Fibroblast of the conjunctiva (primary cell): ENCODE results near the gene UST.
"Not testable (repeated sequence)": the region's sequence is repeated elsewhere in the genome, so short reads cannot be mapped to it uniquely, and the experiment has no call there.

Experiments used
- DNase-seq: peaks from one replicate; pipeline ENCODE4 v3.0.0-alpha.2; 2010; ENCODE audit warnings: low read depth

UST gene

DNA sequence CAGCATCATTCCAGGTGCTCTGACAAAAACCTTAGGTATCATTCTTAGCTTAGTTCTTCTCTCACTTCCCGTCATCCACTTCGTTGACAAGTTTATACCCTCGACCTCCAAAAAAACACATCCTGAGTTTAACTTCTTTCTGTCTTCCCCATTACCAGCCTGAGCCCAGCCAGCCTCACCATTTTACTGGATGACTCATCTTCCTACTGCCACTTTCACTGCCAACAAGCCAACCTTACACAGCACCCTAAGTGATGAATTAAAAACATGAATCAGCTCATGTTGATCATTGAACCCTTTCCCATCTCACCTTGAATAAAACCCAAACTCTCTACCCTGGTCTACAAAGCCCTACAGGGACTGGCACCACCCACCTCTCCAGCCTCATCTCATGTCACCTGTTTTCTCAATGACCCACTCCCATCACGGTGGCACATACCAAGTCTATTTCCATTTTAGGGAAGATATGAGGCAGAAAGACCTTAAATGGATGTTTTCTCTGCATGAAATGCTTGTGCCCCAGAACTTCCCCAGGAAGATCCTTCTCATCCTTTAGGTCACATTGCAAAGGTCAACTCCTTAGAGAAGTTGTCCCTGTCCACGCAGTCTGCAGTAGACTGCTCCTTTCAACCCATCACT lies 9.9 kb upstream of the UST start:
- no peak for DNase-seq

DNA sequence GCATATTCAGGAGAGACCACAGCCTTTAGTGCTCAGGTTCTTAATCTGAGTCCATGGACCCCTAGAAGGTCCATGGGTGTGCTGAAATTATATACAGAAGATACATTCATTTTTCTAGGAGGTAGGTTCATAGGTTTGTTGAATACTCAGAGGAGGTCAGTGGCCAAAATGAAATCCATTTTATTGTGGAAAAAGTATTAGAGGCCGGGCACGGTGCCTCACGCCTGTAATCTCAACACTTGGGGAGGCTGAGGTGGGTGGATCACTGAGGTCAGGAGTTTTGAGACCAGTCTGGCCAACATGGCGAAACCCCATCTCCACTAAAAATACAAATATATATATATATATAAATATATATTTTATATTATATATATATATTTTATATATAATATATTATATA lies 9.0 kb upstream of the UST start:
- no peak for DNase-seq

DNA sequence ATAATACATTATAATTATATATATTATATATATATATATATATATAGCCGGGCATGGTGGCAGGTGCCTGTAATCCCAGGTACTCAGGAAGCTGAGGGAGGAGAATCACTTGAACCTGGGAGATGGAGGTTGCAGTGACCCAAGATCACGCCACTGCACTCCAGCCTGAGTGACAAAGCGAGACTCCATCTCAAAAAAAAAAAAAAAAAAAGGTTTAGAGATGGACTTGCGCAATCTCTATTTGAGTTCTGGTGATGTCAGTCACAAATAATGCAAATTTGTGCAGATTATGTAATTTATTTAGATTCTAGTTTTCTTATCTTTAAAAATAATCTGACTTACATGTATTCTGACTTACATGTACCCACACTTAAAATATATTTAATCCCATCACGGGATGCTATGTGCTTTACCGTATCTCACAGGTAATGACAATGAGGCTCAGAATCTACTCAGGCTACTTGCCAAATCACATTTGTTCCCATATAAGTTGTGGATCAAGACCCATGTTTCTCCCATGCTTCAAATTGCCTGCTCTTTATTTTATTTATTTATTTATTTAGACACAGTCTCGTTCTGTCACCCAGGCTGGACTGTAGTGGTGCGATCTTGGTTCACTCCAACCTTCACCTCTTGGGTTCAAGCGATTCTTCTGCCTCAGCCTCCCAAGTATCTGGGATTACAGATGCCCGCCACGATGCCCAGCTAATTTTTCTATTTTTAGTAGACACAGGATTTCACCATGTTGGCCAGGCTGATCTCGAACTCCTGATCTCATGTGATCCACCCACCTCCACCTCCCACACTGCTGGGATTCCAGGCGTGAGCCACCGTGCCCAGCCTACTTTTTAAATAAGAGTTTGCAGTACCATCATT lies 7.6 kb upstream of the UST start:
- DNase-seq, result no peak

- DNase-seq, result no peak
These were observed 7.1 kb upstream of the UST start for GRCh38 chr6:148739822-148740128.

GRCh38 chr6:148743476-148743875 lies 3.4 kb upstream of the UST start:
- no peak for DNase-seq

DNA sequence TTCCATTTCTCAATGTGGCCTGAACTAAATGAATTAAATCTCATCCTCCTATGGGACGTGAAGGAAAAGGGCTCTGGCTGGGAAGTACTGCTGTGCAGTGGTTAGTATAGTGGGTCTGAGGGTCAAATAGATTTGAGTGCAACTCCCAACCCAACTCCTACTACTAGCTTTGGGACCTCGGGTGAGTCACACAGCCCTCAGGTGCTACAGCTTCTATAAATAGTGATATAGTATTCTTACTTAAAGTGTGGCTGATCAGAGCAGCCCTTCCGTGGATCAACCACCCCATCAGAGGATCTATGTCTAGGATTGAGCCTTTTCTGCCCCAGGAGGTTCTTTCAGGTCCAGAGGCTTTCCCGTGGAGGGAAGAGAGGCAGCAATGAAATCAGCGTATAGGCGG lies 904 bp upstream of the UST start:
- DNase-seq, result no peak

GRCh38 chr6:148747145-148747470 lies 278 bp downstream of the UST start:
- no peak for DNase-seq

GRCh38 chr6:148747471-148748165 lies 788 bp downstream of the UST start:
- no peak for DNase-seq

GRCh38 chr6:148749674-148750073 lies 2.8 kb downstream of the UST start:
- DNase-seq, result no peak

DNA sequence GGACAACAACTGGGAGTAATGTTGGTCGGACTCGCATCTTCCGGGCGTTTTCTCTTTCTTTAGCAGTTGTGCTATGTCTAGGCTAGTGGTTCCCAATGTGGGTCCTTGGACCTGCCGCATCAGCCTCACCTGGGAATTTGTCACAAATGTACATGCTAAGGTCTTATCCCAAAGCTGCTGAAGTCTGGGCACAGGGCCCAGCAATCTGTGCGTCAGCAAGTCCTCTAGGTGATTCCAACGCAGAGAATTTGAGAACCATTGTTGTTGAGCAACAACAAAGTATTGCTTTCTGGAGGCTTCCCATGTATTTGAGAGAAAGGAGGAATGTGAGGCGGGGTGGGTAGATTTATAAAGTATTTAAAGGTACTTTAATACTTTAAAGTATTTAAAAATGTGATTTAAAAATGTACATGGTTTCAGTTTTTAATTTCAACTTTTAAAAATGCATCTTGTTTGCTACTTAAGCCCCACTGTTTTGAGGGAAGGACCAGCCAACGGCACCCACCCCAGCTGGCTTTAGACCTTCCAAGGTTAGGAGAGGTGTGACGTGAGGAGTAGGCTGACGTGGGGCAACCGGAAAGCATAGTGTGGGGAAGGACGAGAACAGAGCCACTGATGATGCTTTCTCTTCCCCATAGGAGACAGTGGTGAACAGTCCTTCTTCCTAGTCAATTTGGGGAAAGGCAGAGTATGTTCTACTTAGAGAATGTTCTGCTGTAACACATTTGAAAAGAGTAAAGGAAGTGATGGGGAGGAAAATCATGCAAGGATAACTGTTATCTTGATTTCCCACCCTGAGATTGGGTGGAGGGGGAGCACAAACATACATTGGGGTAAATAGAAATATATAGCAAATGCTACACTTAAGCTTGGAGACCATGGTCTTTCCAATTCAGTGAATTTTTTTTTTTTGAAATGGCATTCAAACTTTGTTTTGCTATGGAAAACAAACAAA lies 4.3 kb downstream of the UST start:
- DNase-seq, result no peak

DNA sequence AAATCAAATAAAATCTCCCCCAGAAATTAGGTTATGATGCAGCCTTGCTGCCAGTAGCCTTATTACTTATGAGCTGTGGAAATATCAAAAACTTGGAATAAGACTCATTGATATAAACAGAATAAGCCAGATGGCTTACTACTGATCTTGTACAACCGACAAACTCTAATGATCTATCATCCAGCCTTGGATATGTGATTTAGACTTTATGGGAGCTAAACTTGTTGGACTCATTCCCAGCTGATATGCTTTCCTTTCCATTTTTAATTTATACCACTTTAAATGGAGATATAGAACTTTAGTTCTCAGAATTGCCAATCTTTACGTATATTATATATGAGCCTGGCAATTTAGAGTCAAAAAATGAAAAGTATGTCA lies 5.0 kb downstream of the UST start:
- no peak for DNase-seq

DNA sequence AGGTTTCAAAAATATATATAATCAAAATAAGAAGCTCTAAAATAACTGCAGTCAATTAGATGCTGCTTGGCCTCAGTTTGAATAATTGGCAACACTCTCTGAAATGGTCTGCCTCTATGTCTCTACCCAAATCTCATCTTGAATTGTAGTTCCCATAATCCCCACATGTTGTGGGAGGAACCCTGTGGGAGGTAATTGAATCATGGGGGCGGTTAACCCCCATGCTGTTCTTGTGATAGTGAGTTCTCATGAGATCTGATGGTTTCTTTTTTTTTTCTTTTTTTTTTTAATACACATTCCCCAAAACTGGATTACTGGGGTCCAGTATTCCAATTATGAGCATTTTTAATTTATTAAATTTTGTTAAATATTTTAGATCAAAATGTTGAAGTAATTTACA lies 8.5 kb downstream of the UST start:
- DNase-seq, result not testable (repeated sequence)

DNA sequence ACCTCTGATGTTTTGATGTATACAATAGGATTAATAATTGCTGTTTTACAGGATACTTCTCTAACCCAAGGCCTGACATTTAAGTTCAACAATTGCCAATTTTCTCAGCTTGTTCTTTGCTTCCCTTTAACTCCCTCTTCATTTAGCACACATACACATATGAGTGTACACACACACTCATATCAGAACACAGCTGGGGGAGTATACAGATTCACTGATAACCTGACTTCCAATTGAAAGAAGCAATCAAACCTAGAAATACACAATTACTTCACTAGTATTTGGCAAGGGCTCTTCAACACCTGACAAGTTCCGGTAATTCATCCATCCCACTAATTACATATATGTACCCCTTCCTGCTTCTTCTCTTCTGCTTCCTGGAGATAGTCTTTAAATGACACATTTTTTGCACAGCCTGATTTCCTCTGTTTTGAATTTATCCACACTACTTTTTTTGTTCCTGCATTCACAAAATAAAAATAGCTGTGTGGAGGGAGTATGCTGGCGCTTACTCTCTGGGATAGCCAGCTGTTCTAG lies 11.2 kb downstream of the UST start:
- no peak for DNase-seq

- DNase-seq, result no peak
These were observed 11.7 kb downstream of the UST start for GRCh38 chr6:148758492-148758891.

GRCh38 chr6:148760258-148760534 lies 13.4 kb downstream of the UST start:
- DNase-seq, result no peak

GRCh38 chr6:148760568-148761526 lies 14.0 kb downstream of the UST start:
- peak; percentile 99 for DNase-seq

DNA sequence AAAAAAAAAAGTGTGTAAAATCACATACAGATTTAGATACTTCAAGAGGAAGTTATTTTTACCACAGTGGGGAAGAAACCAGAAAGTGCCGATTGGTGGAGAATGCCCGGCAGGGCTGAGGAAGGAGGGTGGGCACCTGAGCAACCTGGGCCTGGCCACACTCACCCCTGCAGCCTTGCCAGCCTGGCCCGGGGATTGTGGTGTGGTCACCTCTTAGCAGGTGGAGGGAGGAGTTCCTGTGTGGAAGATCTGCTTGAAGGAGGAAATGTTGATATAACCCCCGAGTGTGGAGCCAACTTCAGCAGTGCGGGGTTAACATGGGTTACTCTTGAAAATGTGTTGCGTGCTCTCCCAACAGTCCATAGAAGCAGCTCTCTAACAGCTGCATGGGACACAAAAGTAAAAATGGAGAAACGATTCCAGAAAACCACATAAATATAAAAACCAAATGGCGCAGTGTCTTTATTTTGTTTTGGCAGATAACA lies 14.7 kb downstream of the UST start:
- DNase-seq, result no peak

GRCh38 chr6:148762231-148762630 lies 15.4 kb downstream of the UST start:
- DNase-seq, result no peak

DNA sequence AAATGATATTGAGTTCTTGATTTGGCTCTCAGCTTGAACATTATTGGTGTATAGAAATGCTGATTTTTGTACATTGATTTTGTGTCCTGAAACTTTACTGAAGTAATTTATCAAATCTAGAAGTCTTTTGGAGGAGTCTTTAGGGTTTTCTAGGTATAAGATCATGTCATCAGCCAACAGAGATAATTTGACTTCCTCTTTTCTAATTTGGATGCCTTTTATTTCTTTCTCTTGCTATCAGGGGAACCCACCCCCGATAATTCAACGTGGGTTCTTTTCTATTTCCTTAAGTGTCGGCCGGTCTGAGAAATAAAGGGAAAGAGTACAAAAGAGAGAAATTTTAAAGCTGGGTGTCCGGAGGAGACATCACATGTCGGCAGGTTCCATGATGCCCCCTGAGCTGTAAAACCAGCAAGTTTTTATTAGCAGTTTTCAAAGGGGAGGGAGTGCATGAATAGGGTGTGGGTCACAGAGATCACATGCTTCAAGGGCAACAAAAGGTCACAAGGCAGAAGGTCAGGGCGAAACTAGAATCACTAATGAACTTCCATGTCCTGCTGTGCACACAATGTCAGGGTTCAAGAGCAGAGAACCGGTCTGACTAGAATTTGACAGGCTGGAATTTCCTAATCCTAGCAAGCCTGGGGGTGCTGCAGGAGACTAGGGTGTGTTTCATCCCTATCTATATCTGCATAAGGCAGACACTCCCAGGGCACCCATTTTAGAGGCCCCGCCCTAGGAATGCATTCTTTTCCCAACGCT lies 17.6 kb downstream of the UST start:
- DNase-seq, result not testable (repeated sequence)
